H1 (cell line): Measurements from ENCODE around the gene RRP9.

ENCODE experiments used
- CTCF ChIP-seq, 3 experiments: IDR thresholded peaks; 1 replicate in 2 of 3; 2 replicates in 1 of 3; pipeline versions ENCODE4 v1.5.1 to v1.6.1; 2011; ENCODE audit warnings: low read length in 3 of 3, mild to moderate bottlenecking in 3 of 3, inconsistent platforms in 2 of 3, low read depth in 1 of 3, moderate library complexity in 1 of 3; ENCODE audit not compliant: insufficient read depth in 1 of 3; ENCODE audit errors: control extremely low read depth in 1 of 3
- GABPA ChIP-seq: IDR thresholded peaks from 2 replicates; pipeline ENCODE4 v1.6.1; 2011; ENCODE audit warnings: mild to moderate bottlenecking, low read length, moderate library complexity, borderline replicate concordance; ENCODE audit not compliant: insufficient read depth
- HDAC2 ChIP-seq, 2 experiments: fragments of 300-600 bp in 1 of 2; sonication (generic) in 1 of 2; IDR thresholded peaks; 2 replicates each; pipeline ENCODE4 v1.6.1; 2011 to 2012; ENCODE audit warnings: low read depth in 2 of 2, low read length in 2 of 2, mild to moderate bottlenecking in 2 of 2, moderate library complexity in 2 of 2, borderline replicate concordance in 1 of 2, inconsistent platforms in 1 of 2
- MAFK ChIP-seq: IDR thresholded peaks from 2 replicates; pipeline ENCODE4 v1.6.1; 2012; ENCODE audit warnings: low read depth, mild to moderate bottlenecking, improper control_type of control experiment, low read length
- POLR2A ChIP-seq, 2 experiments: IDR thresholded peaks; 1 replicate in 1 of 2; 2 replicates in 1 of 2; pipeline ENCODE4 v1.6.1; 2011; ENCODE audit warnings: low read depth in 2 of 2, low read length in 2 of 2, mild to moderate bottlenecking in 2 of 2; ENCODE audit errors: control extremely low read depth in 1 of 2
- RFX5 ChIP-seq: IDR thresholded peaks from 2 replicates; pipeline ENCODE4 v1.6.1; 2011; ENCODE audit warnings: low read depth, low read length, improper control_type of control experiment, borderline replicate concordance
- SIX5 ChIP-seq: IDR thresholded peaks from 2 replicates; pipeline ENCODE4 v1.6.1; 2011; ENCODE audit warnings: mild to moderate bottlenecking, low read depth, low read length
- TCF12 ChIP-seq: IDR thresholded peaks from 2 replicates; pipeline ENCODE4 v1.6.1; 2011; ENCODE audit warnings: low read depth, mild to moderate bottlenecking, low read length
- USF2 ChIP-seq: IDR thresholded peaks from 2 replicates; pipeline ENCODE4 v1.6.1; 2011; ENCODE audit warnings: low read length, improper control_type of control experiment

DNA sequence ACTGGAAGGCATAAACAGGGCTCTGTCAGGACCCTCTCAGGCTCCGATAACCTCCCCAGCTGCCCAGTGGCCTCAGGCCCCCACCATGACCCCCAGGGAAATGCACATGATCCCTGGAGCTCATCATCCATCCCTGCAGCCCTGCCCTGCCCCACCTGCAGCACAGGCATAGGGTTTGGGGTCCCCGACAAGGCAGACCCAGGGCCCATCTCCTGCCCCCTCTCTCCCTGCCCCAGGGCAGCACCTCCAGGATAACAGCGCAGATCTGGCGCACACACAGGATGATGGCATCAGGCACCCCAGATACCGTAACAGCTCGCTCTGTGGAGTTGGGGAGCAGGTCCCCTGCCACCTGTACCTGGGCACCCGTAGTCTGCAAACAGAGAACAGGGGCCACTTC is 17.9 kb upstream of the RRP9 start:
- TF ChIP-seq CTCF (IDR thresholded peaks at IDR 0.05; ENCODE audit: control extremely low read depth in 1 of 3, insufficient read depth in 1 of 3, low read depth in 1 of 3, low read length in 3 of 3) (no peak), MAFK (no peak), GABPA (no peak), RFX5 (no peak), SIX5 (no peak), POLR2A (IDR thresholded peaks at IDR 0.05; ENCODE audit: control extremely low read depth in 1 of 2, low read depth in 2 of 2, low read length in 2 of 2) (no peak), HDAC2 (IDR thresholded peaks at IDR 0.05; ENCODE audit: borderline replicate concordance in 1 of 2, low read depth in 2 of 2, low read length in 2 of 2) (no peak), TCF12 (no peak), USF2 (no peak)
